Upper lobe of left lung (tissue), 6 donors: ENCODE results near the gene FDX2. TPM values are rescaled to one million over a fixed set of nuclear protein-coding genes. Genes with fewer than 3 reads are reported as not detected.

Experiments
- ATAC-seq, 2 donors: fragments of 200-7000 bp; cut with Tn5 transposase; one replicate each; pipeline ENCODE4 v1.9.1; 2022; ENCODE audit warnings: mild to moderate bottlenecking in 2 of 2, moderate library complexity in 2 of 2; ENCODE audit not compliant: low FRiP score in 2 of 2
- DNase-seq, 2 donors: peaks; one replicate each; pipeline ENCODE4 v3.0.0-alpha.2; 2019 to 2020
- H3K27ac ChIP-seq, 4 donors: fragments of 200-600 bp; sonication (generic); one replicate each; pipeline ENCODE4 v1.5.1; 2016 to 2019
- H3K27me3 ChIP-seq, 4 donors: fragments of 200-600 bp; sonication (generic); one replicate each; pipeline ENCODE4 v1.5.1; 2017 to 2019
- H3K36me3 ChIP-seq, 4 donors: fragments of 200-600 bp; sonication (generic); one replicate each; pipeline ENCODE4 v1.5.1; 2016 to 2019
- H3K4me1 ChIP-seq, 4 donors: fragments of 200-600 bp; sonication (generic); one replicate each; pipeline ENCODE4 v1.5.1; 2018 to 2019
- H3K4me3 ChIP-seq, 4 donors: fragments of 200-600 bp; sonication (generic); one replicate each; pipeline ENCODE4 v1.5.1; 2017 to 2019; ENCODE audit warnings: mild to moderate bottlenecking in 2 of 4, moderate library complexity in 1 of 4
- H3K9me3 ChIP-seq, 4 donors: fragments of 200-600 bp; sonication (generic); one replicate each; pipeline ENCODE4 v1.5.1; 2018 to 2019
- EP300 ChIP-seq, 4 donors: sonication (generic); formaldehyde crosslinking; IDR thresholded peaks; one replicate each; pipeline ENCODE4 v1.5.1; 2017; ENCODE audit warnings: antibody characterized with exemption in 4 of 4, control low read depth in 2 of 4
- POLR2A ChIP-seq, 4 donors: fragments of 450-650 bp; IDR thresholded peaks; one replicate each; pipeline ENCODE4 v1.5.1; 2016 to 2017; ENCODE audit warnings: antibody characterized with exemption in 4 of 4, mild to moderate bottlenecking in 2 of 4
- POLR2AphosphoS5 ChIP-seq, 2 donors: sonication (generic); formaldehyde crosslinking; IDR thresholded peaks; one replicate each; pipeline ENCODE4 v1.5.1; 2017; ENCODE audit warnings: antibody characterized with exemption in 2 of 2
- WGBS, 2 donors: methylation state at CpG; one replicate each; pipeline ENCODE4 v1.1.5; 2017 to 2018; 5-methylcytosine and 5-hydroxymethylcytosine counted together
- total RNA-seq, 6 donors: library from RNA; depleted of rRNA in 4 of 6; stranded (reverse); fragments of >200 nt in 4 of 6; gene quantifications; one replicate each; pipeline versions ENCODE4 v1.1.0 to v1.2.1, GENCODE V29; 2016 to 2021
- TF ChIP-seq, protein P1 (sequence below), 6 experiments: fragments of 450-650 bp in 4 of 6; fragments of 200-600 bp in 2 of 6; sonication (generic) in 2 of 6; IDR thresholded peaks; one replicate each; pipeline ENCODE4 v1.5.1; 2016 to 2019; ENCODE audit warnings: antibody characterized with exemption in 6 of 6
- donor health status: DM: no; HTN: no; CAD: no; lungs with moderate emphysema.
- donor health status: DM: no; HTN: yes; CAD: no; lungs with severe emphysema.

FDX2 gene
- total RNA-seq, 6 donors from 2014 or later: 16.6 to 27.5 (median 26.0) TPM

DNA sequence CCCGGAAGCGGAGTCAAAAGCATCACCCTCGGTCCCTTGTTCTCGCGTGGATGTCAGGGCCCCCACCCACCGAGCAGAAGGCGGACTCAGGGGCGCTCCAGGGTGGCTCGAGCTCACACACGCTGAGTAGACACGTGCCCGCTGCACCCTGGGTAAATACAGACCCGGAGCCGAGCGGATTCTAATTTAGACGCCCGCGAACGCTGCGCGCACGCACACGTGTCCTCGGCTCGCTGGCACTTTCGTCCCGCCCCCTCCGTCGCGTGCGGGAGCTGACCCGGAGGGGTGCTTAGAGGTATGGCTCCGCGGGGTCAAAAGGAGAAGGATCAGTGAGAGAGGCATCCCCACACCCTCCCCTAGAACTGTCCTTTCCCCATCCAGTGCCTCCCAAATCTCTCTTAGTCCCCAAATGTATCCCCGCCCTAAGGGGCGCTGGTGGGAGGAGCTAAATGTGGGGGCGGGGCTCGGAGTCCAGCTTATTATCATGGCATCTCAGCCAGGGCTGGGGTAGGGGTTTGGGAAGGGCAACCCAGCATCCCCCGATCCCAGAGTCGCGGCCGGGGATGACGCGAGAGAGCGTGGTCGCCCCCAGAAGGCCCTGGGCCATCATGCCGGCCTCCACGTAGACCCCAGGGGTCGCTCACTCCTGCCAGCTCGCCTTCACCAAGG, 26.5 kb downstream of the FDX2 start:
- Histone ChIP-seq H3K36me3 (peaks cover 12 to 20% (median 18%) of the 10 kb centered on the region in 4 donors), H3K4me1 (peaks cover 95 to 100% (median 98%) of the 10 kb centered on the region in 4 donors), H3K27me3 (peaks cover 0 to 31% (median 16%) of the 10 kb centered on the region in 4 donors), H3K4me3 (peak overlapping the region; percentile 13 to 64 (median 46)), H3K9me3 (no peaks in the 10 kb centered on the region), H3K27ac (peak overlapping the region; percentile 15 to 82 (median 42))
- WGBS, 2 donors: 0 to 2% methylated on average over 19 to 44 of the region's 50 CpGs
- TF ChIP-seq EP300 (IDR thresholded peaks at IDR 0.05) (no peak), POLR2AphosphoS5 (IDR thresholded peaks at IDR 0.05) (no peak), POLR2A (IDR thresholded peaks at IDR 0.05) (no peak)
- TF ChIP-seq, protein P1, sequence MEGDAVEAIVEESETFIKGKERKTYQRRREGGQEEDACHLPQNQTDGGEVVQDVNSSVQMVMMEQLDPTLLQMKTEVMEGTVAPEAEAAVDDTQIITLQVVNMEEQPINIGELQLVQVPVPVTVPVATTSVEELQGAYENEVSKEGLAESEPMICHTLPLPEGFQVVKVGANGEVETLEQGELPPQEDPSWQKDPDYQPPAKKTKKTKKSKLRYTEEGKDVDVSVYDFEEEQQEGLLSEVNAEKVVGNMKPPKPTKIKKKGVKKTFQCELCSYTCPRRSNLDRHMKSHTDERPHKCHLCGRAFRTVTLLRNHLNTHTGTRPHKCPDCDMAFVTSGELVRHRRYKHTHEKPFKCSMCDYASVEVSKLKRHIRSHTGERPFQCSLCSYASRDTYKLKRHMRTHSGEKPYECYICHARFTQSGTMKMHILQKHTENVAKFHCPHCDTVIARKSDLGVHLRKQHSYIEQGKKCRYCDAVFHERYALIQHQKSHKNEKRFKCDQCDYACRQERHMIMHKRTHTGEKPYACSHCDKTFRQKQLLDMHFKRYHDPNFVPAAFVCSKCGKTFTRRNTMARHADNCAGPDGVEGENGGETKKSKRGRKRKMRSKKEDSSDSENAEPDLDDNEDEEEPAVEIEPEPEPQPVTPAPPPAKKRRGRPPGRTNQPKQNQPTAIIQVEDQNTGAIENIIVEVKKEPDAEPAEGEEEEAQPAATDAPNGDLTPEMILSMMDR (IDR thresholded peaks at IDR 0.05): no peak
- ATAC-seq (peak; percentile 1 to 32), DNase-seq (peak; percentile 57 to 92)

DNA sequence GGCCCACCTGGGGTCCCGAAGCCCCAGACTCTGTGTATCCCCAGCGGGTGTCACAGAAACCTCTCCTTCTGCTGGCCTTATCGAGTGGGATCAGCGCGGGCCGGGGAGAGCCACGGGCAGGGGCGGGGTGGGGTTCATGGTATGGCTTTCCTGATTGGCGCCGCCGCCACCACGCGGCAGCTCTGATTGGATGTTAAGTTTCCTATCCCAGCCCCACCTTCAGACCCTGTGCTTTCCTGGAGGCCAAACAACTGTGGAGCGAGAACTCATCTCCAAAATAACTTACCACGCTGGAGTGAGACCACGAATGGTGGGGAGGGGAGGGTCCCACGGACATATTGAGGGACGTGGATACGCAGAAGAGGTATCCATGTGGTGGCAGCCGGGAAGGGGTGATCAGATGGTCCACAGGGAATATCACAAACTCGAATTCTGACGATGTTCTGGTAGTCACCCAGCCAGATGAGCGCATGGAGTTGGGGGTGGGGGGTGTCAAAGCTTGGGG, 27.1 kb downstream of the FDX2 start:
- ATAC-seq (no peak), DNase-seq (peak; percentile 68 to 90)
- peaks cover 15 to 26% (median 24%) of the 10 kb centered on the region in 4 donors for H3K36me3 ChIP-seq
- peak overlapping the region in 3 of 4 donors; percentile 39 to 64 (median 54) for H3K4me3 ChIP-seq
- H3K27ac ChIP-seq: peak overlapping the region; percentile 15 to 82 (median 46)
- H3K27me3 ChIP-seq: peaks cover 0 to 25% (median 15%) of the 10 kb centered on the region in 4 donors
- no peaks in the 10 kb centered on the region for H3K9me3 ChIP-seq
- TF ChIP-seq EP300 (IDR thresholded peaks at IDR 0.05) (no peak), POLR2AphosphoS5 (IDR thresholded peaks at IDR 0.05) (no peak), POLR2A (IDR thresholded peaks at IDR 0.05) (no peak)
- TF ChIP-seq, protein P1 (IDR thresholded peaks at IDR 0.05): no peak
- WGBS, 2 donors: 3% methylated on average over 8 to 22 of the region's 23 CpGs
- peaks cover 94 to 100% (median 99%) of the 10 kb centered on the region in 4 donors for H3K4me1 ChIP-seq

DNA sequence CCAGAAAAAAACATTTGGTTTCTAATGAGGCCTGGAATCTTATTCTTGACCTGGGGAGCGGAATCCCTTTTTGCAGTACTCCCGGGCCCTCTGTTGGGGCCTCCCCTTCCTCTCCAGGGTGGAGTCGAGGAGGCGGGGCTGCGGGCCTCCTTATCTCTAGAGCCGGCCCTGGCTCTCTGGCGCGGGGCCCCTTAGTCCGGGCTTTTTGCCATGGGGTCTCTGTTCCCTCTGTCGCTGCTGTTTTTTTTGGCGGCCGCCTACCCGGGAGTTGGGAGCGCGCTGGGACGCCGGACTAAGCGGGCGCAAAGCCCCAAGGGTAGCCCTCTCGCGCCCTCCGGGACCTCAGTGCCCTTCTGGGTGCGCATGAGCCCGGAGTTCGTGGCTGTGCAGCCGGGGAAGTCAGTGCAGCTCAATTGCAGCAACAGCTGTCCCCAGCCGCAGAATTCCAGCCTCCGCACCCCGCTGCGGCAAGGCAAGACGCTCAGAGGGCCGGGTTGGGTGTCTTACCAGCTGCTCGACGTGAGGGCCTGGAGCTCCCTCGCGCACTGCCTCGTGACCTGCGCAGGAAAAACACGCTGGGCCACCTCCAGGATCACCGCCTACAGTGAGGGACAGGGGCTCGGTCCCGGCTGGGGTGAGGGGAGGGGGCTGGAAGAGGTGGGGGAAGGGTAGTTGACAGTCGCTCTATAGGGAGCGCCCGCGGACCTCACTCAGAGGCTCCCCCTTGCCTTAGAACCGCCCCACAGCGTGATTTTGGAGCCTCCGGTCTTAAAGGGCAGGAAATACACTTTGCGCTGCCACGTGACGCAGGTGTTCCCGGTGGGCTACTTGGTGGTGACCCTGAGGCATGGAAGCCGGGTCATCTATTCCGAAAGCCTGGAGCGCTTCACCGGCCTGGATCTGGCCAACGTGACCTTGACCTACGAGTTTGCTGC, 28.7 kb downstream of the FDX2 start, which contains the start of gene ICAM4:
Gene ICAM4, plus strand, starts transcription at position 153 of the 935 bp plus-strand sequence. Its CDS starts 58 bp downstream, at position 211.
- peak; percentile 31 to 58 for ATAC-seq
- 0 to 7% methylated on average over 23 to 46 of the region's 59 CpGs for WGBS, 2 donors
- peaks cover 21 to 43% (median 36%) of the 10 kb centered on the region in 4 donors for H3K36me3 ChIP-seq
- peak within 1 kb of the TSS in 3 of 4 donors; percentile 32 to 64 (median 43) for H3K4me3 ChIP-seq
- peaks cover 0 to 13% (median 7%) of the 10 kb centered on the region in 4 donors for H3K27me3 ChIP-seq
- H3K4me1 ChIP-seq: peaks cover 78 to 100% (median 99%) of the 10 kb centered on the region in 4 donors
- TF ChIP-seq POLR2AphosphoS5 (IDR thresholded peaks at IDR 0.05) (peak; percentile 55 to 58), POLR2A (IDR thresholded peaks at IDR 0.05) (peak in 2 of 4 donors; percentile 35 to 56), EP300 (IDR thresholded peaks at IDR 0.05) (no peak)
- TF ChIP-seq, protein P1 (IDR thresholded peaks at IDR 0.05): no peak
- peak; percentile 80 to 91 for DNase-seq
- H3K27ac ChIP-seq: peak within 1 kb of the TSS; percentile 76 to 85 (median 78)
- no peaks in the 10 kb centered on the region for H3K9me3 ChIP-seq

DNA sequence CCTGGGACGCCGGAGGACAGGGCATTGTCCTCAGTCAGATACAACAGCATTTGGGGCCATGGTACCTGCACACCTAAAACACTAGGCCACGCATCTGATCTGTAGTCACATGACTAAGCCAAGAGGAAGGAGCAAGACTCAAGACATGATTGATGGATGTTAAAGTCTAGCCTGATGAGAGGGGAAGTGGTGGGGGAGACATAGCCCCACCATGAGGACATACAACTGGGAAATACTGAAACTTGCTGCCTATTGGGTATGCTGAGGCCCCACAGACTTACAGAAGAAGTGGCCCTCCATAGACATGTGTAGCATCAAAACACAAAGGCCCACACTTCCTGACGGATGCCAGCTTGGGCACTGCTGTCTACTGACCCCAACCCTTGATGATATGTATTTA, 30.4 kb downstream of the FDX2 start:
- peaks cover 21 to 57% (median 43%) of the 10 kb centered on the region in 4 donors for H3K36me3 ChIP-seq

More for the DNA sequence above, 30.4 kb downstream of the FDX2 start:
- Histone ChIP-seq H3K4me3 (peak overlapping the region in 1 of 4 donors; percentile 34), H3K27me3 (peaks cover 0 to 8% (median 6%) of the 10 kb centered on the region in 4 donors), H3K9me3 (no peaks in the 10 kb centered on the region), H3K4me1 (peaks cover 62 to 93% (median 85%) of the 10 kb centered on the region in 4 donors), H3K27ac (peak overlapping the region in 3 of 4 donors; percentile 76 to 85 (median 77))
- WGBS, 2 donors: 76 to 85% methylated on average over 2 of the region's 4 CpGs
- ATAC-seq: no peak
- TF ChIP-seq, protein P1 (IDR thresholded peaks at IDR 0.05): no peak
- no peak for TF ChIP-seq EP300 (IDR thresholded peaks at IDR 0.05)
- no peak for TF ChIP-seq POLR2A (IDR thresholded peaks at IDR 0.05)
- TF ChIP-seq POLR2AphosphoS5 (IDR thresholded peaks at IDR 0.05): no peak
- no peak for DNase-seq
